HG02588 (cell line): ENCODE results near the gene KLHL8.
A peak's percentile ranks its signal among the peaks of the same experiment; 100 is the strongest.
"Not testable (repeated sequence)": the region's sequence is repeated elsewhere in the genome, so short reads cannot be mapped to it uniquely, and the experiment has no call there.

Experiments
- ATAC-seq: cut with Tn5 transposase; IDR thresholded peaks from one replicate; pipeline ENCODE4 v1.9.1; 2021; ENCODE audit warnings: mild to moderate bottlenecking, moderate library complexity; ENCODE audit not compliant: unreplicated experiment

Gene KLHL8

GRCh38 chr4:87228262-87228860 lies 7.9 kb upstream of the KLHL8 start:
- ATAC-seq: no peak

GRCh38 chr4:87227751-87228151 lies 7.3 kb upstream of the KLHL8 start:
- no peak for ATAC-seq

DNA sequence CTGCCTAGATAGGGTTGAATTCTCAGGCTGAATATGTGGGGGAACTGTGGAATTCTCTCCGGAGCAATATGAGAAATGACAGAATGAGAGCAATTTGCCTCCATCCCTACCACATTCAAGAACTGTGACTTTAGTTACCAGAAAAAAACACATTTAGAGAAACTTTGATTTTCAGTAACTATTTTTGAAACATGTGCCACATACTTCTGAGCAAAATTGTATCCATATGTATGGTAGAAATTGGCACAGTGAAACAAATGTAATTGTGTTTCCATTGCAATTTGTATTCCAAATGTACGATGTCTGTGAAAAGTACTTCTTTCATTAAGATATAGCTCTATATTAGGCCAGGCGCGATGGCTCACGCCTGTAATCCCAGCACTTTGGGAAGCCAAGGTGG lies 5.5 kb upstream of the KLHL8 start:
- ATAC-seq: no peak

DNA sequence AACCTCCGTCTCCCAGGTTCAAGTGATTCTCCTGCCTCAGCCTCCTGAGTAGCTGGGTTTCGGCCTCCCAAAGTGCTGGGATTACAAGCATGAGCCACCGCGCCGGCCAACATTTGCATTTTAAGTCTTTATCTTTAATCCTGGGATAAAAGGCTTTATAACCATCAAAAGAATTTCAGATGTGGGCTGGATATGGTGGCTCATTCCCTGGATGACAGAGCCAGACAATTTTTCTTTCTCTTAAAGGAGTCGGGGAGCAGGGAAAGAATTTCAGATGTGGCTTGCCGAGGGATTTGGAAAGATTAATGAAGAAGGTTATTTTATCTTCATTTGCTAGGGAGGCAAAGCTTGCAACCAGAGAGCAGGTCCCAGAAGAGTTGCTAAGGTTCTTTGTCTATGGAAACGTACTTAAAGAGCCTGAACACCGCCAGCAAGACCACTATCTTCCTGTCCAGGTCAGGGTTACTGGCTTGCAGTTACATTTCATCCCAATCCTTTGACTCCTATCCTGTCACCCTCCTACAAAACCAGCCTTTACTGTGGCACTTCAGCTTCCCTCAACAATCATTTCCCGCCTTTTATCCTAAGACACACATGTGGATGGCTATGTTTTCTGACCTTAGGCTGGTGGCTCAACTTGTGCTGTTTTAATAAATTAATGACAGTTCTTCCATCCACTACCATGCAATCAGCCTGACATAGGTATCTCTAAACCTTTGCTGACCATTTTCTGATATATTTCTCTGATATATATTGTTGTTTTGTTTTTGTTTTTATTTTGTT lies 3.9 kb upstream of the KLHL8 start:
- ATAC-seq: no peak

DNA sequence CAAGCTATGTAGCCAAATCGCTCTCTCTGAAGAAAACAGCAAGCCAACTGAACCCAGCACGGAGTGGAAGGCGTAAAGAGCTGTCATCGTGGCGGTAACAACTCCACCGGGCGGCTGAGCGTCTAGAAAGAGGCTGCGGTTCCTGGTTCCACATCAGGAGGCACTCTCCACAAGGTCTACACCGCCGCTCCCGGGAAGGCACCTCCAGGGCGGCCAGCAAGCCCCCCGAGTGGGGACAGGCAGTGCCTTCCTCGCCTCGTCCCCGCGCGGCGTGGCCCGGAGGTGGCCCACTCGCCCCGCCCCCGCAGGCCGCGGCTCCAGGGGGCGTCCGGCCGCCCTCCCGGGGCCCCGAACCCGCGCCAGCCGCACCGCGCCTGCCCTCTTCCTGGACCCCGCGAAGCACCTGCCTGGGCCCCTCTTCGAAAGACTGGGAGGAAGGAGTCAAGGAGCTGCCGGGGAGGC lies 755 bp downstream of the KLHL8 start:
- peak; percentile 31 for ATAC-seq

DNA sequence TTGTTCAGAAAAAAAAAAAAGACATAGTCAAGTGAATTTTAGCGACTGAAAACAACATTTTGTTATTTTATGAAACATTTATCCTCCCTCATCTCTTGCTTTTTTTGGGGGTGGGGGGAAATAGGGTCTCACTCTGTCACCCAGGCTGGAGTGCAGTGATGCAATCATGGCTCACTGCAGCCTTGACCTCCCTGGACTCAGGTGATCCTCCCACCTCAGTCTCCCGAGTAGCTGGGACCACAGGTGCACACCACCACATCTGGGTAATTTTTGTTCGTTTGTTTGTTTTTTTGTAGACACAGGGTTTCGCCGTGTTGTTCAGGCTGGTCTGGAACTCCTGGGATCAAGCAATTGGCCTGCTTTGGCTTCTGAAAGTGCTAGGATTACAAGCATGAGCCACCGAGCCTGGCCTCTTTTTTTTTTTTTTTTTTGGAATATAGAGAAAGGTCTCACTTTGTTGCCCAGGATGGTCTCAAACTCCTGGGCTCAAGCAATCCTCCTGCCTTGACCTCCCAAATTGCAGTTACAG lies 3.1 kb downstream of the KLHL8 start:
- not testable (repeated sequence) for ATAC-seq

DNA sequence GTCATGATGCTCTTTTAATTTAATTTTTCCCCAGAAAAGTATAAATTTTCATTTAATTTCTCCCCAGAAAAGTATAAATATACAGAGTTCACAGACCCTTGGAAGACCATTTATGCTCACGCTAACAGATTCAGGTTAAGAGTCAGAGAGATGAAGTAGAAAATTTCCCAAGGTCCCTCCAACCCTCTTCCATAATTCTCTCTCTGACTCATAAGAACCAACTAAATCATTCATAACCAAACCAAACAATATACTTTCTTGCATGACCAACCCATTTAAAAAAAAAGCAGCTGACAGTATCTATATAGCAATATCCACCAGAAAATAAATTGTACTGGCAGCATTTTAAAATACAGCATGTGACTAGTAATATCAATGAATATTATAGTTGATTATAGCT lies 3.9 kb downstream of the KLHL8 start:
- ATAC-seq: no peak

GRCh38 chr4:87213421-87214075 lies 6.9 kb downstream of the KLHL8 start:
- no peak for ATAC-seq

GRCh38 chr4:87211249-87211952 lies 9.0 kb downstream of the KLHL8 start:
- no peak for ATAC-seq

GRCh38 chr4:87209696-87210095 lies 10.7 kb downstream of the KLHL8 start:
- peak; percentile 74 for ATAC-seq

DNA sequence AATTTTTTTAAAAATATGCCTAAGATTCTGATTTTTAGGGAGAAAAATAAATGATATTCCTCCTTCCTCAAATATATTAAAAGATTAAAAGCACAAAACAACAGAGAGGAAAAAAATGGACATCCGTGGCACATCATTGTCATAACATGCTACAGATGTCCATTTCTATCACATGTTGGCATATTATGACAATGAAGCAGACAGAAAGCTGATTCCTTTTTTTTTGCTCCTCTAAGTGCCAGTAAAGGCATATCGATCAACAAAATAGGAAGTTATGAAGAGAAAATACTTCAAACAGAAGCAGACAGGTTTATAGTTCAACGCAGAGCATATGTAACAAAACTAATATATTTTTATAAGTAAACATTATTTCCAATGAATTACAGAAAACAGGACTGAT lies 11.2 kb downstream of the KLHL8 start:
- ATAC-seq: no peak

DNA sequence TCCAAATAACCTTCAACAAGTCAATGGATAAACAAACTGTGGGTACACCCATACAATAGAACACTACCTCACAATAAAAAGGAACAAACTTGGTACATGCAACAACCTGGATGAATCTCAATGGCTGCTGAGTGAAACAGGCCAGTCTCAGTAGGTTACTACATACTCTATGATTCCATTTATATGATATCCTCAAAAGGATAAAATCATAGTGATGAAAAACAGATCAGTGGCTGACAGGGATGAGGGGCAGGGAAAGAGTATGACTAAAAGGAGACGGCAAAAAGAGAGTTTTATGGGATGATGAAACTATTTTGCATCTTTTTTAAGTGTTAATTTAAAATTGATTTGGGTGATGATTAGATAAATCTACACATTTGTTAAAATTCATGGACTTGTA lies 15.9 kb downstream of the KLHL8 start:
- no peak for ATAC-seq

- no peak for ATAC-seq
These were observed 23.5 kb downstream of the KLHL8 start for GRCh38 chr4:87196927-87197326.

- ATAC-seq: no peak
These were observed 24.3 kb downstream of the KLHL8 start for GRCh38 chr4:87196146-87196545.

DNA sequence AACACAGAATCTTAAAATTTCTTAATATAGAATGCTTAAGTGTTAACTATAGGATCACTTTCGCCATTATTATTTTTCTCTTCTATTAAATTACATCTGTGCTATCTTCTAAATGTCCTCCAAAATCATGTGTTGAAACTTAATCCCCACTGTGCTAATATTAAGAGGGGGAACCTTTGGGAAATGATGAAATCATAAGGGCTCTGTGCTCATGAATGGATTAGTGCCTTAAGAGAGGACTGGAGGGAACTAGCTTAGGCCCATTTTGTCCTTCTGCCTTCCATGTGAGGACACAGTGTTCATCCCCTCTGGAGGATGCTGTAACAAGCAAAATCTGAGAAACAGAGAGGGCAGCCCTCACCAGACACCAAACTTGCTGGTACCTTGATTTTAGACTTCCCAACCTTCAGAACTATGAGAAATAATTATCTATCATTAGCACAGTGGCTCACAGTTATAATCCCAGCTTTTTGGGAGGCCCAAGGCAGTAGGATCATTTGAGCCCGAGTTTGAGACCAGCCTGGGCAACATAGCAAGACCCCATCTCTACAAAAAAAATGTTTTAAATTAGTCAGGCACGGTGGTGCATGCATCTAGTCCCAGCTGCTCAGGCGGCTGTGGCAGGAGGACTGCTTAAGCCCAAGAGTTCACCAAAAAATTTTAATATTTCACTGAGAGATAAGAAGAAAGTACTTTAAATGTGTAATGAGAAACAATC lies 26.3 kb downstream of the KLHL8 start:
- ATAC-seq: no peak

- ATAC-seq: no peak
These were observed 28.1 kb downstream of the KLHL8 start for GRCh38 chr4:87192145-87192919.

DNA sequence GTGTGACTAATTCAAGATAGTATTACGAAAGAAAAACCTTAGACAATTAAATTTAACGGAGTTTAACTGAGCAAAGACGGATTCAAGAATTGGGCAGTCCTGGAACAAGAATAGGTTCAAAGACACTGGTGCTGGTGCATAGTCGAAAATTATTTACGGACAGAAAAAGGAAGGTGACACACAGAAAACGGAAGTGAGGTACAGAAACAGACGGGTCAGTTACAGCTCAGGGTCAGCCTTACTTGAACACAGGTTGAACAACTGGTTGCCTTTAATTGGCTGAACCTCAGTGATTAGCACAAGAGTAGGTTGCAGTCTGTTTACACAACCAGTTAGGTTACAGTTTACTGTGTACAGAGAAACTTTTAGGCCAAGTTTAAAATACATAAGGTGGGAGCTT lies 31.5 kb downstream of the KLHL8 start:
- ATAC-seq: no peak

GRCh38 chr4:87188048-87188447 lies 32.4 kb downstream of the KLHL8 start:
- no peak for ATAC-seq

GRCh38 chr4:87185146-87185870 lies 35.1 kb downstream of the KLHL8 start:
- ATAC-seq: no peak
